Pons (tissue), 1 donor: Measurements from ENCODE around the gene GRK5.
"Not testable (repeated sequence)": the region's sequence is repeated elsewhere in the genome, so short reads cannot be mapped to it uniquely, and the experiment has no call there.

Experiments
- DNase-seq: peaks from one replicate; pipeline ENCODE4 v3.0.0-alpha.2; 2016; ENCODE audit warnings: low spot score

The GRK5 gene

DNA sequence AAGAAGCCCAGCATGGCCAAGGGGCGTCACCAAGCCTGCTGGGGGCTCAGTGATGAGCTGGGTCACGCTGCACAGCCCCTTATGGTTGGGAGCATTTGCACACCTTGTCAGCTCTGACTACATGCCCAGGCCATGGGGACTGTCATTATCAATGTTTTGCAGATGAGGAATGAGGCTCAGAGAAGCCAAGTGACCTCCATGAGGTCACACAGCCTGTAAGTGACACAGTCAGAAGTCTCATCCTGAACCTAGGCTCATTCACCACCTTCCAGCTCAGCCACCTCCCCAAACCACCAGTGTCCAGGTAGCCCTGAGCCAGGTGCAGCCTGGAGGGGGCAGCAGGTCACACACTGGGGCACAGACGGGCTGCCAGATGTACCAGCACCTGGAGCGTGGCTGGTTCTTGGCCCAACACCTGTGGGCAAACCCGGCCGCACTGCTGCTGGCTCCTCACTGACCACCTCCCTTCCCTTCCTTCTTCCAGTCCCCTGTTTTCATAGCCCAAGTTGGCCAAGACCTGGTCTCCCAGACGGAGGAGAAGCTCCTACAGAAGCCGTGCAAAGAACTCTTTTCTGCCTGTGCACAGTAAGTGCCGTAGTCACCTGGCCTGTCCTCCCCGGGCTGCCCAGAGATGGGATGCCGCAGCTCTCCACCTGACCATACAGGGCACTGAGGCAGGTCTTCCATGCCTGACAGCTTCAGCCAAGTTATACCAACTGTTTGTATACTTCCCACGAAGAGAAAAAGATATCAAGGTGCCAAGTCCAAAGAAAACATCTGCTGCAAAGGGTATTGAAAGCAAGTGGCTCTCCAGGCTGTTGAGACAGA is 215.5 kb downstream of the GRK5 start:
- DNase-seq = no peak

- DNase-seq = no peak
Observed at GRCh38 chr10:119423510-119424257, 216.3 kb downstream of the GRK5 start.

DNA sequence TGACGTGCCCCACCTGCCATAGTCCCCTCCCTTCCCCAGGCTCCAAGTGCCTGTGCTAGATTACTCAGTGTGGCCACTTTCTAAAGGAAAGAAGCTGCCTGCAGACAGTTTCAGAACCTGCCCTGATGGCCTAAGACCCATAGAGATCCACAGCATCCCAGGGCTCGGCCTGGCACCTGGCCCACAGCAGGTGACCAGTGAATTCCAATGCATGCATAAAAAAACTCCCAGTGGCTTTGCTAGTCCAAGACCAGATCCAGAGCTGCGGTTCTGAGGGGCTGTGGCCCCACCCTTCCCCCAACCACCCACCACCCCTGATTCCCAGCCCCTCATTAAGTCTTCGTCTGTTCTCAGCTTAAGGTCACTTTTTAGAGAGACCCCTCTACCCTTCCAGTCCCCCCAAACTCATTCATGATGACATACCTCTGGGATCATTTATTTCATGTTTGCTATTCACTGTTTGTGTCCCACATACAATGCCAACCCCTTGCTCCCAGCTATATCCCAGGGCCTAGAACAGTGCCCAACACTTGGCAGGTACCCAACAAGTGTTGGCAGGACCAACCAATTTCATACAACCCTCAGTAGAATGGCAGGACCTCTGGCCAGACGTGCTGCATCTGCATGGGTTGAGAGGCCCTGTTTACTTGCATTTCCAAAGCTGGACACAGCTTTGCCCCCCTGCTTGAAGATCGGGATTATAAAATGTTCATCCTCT is 217.0 kb downstream of the GRK5 start:
- no peak for DNase-seq

DNA sequence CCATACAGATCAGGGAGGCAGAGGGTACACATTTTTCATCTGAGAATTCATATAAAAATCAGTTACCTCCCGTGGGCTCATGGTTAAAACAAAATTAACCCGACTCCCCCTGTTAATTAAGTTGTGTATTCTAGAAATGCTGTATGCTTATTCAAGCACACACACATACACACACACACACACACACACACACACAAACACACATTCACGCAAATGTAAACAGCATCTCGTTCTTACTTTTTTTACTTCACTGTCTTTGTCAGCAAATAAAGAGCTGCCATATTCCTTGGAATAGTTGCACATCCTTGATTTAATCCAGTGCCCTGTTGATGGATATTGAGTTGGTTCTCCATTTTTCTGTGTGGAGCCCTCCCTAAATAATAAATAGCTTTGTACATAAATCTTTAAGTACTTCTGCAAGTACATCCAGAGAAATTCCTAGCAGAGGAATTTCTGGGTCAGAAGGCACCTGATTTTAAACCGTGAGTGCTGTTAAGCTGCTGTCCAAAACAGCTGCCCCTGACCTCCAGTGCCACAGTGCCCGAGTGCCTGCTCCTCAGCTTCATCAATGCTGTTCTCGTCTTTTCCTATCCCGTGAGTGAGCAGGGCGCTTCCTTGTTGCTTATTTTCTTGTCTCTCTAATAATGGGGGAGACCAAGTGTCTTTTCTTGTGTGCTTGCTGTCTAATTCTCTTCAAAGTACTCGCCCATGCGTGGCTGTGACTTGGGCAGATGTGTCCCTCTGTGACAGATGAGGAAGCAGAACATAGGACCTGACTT is 217.9 kb downstream of the GRK5 start:
- DNase-seq = no peak

DNA sequence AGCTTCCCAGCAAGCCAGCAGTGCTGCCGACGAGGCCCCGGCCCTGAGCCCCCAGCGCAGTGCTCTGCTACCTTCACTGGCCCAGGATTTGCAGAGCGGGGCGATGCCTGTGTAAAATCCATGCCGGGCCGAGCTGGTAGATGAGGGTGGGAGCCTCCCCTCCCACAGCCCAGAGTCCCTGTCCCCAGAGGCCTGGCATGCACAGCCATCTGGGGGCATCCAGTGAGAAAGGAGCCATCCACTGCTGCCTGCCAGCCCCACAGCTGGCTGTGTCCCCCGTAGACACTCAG is 218.5 kb downstream of the GRK5 start:
- DNase-seq = no peak

DNA sequence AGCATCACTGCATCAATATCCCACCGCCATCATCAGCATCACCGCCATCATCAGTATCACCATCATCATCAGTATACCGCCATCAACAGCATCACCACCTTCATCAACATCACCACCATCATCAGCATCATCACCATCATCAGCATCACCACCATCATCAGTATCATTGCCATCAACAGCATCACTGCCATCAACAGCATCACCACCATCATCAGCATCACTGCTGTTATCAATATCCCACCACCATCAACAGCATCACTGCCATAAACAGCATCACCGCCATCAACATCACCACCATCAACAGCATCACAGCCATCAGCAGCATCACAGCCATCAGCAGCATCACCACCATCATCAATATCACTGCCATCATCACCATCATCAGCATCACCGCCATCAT is 219.3 kb downstream of the GRK5 start:
- DNase-seq = no peak

DNA sequence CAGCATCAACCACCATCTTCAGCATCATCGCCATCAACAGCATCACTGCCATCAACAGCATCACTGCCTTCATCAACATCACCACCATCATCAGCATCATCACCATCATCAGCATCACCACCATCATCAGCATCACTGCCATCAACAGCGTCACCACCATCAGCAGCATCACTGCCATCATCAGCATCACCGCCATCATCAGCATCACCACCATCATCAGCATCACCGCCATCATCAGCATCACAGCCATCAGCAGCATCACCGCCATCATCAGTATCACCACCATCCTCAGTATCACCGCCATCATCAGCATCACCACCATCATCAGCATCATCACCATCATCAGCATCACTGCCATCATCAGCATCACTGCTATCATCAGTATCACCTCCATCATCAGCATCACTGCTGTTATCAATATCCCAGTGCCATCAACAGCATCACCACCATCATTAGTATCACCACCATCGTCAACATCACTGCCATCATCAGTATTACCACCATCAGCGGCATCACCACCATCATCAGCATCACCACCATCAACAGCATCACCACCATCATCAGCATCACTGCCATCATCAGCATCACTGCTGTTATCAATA is 220.0 kb downstream of the GRK5 start:
- no peak for DNase-seq

- DNase-seq = no peak
Observed at GRCh38 chr10:119428789-119429188, 221.4 kb downstream of the GRK5 start.

DNA sequence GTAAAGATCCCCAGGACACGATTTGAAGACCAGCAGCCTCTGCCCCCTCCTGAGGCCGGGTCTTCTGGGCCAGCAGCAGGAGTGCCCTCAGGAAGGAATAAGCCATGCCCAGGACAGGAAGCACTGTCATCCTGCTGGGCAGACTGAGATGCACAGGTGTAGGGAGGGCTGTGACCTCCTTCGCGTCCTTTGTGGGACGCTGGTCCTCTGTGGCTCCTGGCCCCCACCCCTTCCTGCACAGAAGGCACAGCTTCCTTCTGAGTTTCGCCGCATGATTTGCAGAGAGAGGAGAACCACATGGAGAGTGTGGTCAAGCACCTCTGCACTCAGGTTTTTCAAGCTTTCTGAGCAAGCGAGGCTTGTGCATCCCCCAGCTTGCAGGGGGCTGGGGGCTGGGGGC is 222.4 kb downstream of the GRK5 start:
- no peak for DNase-seq

- DNase-seq = no peak
Observed at GRCh38 chr10:119431034-119431772, 223.8 kb downstream of the GRK5 start.

- no peak for DNase-seq
Observed at GRCh38 chr10:119431773-119432135, 224.4 kb downstream of the GRK5 start.

DNA sequence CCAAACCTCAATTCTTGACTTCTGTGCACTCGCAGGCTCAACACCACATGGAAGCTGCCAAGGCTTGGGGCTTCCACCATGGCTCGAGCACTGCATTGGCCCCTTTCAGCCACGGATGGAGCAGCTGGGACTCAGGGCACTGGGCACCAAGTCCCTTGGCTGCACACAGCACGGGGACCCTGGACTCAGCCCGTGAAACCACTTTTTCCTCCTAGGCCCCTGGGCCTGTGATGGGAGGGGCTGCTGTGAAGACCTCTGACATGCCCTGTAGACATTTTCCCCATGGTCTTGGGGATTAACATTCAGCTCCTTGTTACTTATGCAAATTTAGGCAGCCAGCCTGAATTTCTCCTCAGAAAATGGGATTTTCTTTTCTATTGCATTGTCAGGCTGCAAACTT is 227.6 kb downstream of the GRK5 start:
- DNase-seq = not testable (repeated sequence)

- DNase-seq = no peak
Observed at GRCh38 chr10:119438717-119439116, 231.3 kb downstream of the GRK5 start.

DNA sequence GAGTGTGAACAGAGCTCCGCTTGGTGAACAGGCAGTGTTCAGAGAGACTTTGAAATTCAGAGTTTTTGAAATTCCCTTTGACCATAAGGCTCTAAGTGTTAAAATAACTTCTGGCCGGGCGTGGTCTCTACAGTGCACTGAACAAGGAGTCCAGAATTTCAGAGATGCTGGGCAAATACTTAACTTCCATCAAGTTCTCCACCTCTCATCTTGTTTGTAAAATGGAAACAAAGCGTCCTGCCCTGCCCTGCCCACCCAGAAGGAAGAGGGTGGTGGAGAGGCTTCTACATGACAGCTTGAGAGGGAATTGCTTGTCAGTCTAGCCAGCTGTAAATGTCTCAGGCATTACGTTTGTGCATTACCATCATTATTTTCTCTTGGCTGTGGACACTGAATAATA is 232.6 kb downstream of the GRK5 start:
- DNase-seq = no peak

GRCh38 chr10:119441151-119441821 is 233.9 kb downstream of the GRK5 start:
- DNase-seq = no peak

- no peak for DNase-seq
Observed at GRCh38 chr10:119441921-119442757, 234.8 kb downstream of the GRK5 start.

- DNase-seq = no peak
Observed at GRCh38 chr10:119442758-119443060, 235.3 kb downstream of the GRK5 start.

- no peak for DNase-seq
Observed at GRCh38 chr10:119443441-119443840, 236.1 kb downstream of the GRK5 start.

DNA sequence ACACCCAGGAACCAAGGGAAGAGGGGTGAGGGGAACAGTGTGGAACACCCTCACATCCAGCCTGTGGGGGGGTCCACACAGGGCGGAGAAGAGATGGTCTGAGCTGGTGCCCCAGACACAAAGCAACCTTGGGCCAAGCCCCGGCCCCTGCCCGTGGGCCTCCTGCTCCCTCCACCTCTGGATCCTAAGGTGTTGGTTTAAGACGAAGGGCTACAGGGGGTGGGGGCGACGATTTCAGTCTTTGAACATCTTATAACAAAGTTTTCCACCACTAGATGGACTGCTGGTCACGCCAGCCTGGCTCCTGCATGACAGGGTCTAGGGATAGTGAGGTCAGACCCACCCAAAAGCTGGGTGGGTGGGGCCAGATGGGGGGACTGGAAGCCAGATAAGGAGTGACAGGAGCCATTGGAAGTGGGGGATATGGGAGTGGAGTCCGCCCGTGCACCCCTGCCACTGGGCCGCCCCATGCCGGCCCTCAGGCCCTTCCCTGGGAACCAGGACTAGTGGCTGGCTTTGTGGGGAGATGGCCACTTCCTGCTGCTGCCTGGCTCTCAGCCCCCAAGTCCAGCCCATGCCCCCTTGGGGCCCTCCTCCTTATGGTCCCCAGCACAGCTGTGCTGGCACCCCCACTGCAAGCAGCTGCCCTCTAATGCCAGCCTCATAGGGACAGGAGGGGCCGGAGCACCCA is 236.7 kb downstream of the GRK5 start:
- DNase-seq = no peak
